A549 (cell line): ENCODE measurements around the gene TCF20. TPM values are rescaled to one million over a fixed set of nuclear protein-coding genes. Genes with fewer than 3 reads are reported as not detected.

Experiments used
- ATAC-seq, 2 experiments: fragments of 200-7000 bp in 1 of 2; fragments of >200 bp in 1 of 2; cut with Nextera tagmentation in 1 of 2; cut with Tn5 transposase in 1 of 2; 3 replicates each; pipeline versions ENCODE4 v1.8.0 to v1.9.1; 2018 to 2020; ENCODE audit warnings: mild to moderate bottlenecking in 1 of 2, moderate library complexity in 1 of 2
- CTCF ChIA-PET: fragments of 300-600 bp; sonication (Branson Sonifier 250); formaldehyde crosslinking; extraction: SDS; loops from one replicate; lab custom pipeline; 2021; ENCODE audit warnings: antibody characterized with exemption, inconsistent platforms; lab: Yijun Ruan, JAX
- POLR2A ChIA-PET: fragments of 350-600 bp; formaldehyde crosslinking; extraction: SDS; loops from one replicate; lab custom pipeline; 2021; ENCODE audit warnings: antibody characterized with exemption, inconsistent platforms; lab: Yijun Ruan, JAX
- DNase-seq, 2 experiments: peaks; one replicate each; pipeline versions ENCODE4 v3.0.0 to v3.0.0-alpha.2; 2011 to 2016; ENCODE audit warnings: low read depth in 1 of 2, low spot score in 1 of 2
- FAIRE-seq: peaks from 2 replicates; lab custom pipeline; 2011; peaks lifted over from hg19 to GRCh38; lab: Jason Lieb, UNC
- H3K27ac ChIP-seq, 2 experiments: fragments of >200 bp; sonication (Bioruptor Twin); formaldehyde crosslinking; 3 replicates each; pipeline ENCODE4 v1.5.1; 2016 to 2017
- H3K4me1 ChIP-seq: fragments of >200 bp; sonication (Bioruptor Twin); formaldehyde crosslinking; 3 replicates; pipeline ENCODE4 v1.6.1; 2016
- H3K4me2 ChIP-seq: fragments of >200 bp; sonication (Bioruptor Twin); formaldehyde crosslinking; 3 replicates; pipeline ENCODE4 v1.6.1; 2016
- H3K4me3 ChIP-seq: fragments of >200 bp; sonication (Bioruptor Twin); formaldehyde crosslinking; 3 replicates; pipeline ENCODE4 v1.5.1; 2016
- H3K9me3 ChIP-seq: fragments of >200 bp; sonication (Bioruptor Twin); formaldehyde crosslinking; 3 replicates; pipeline ENCODE4 v1.6.1; 2016
- BCL3 ChIP-seq: fragments of >200 bp; sonication (Bioruptor Twin); formaldehyde crosslinking; IDR thresholded peaks from 3 replicates; pipeline ENCODE4 v1.6.1; 2016
- CBX2 ChIP-seq: fragments of 200-600 bp; sonication (generic); IDR thresholded peaks from 2 replicates; pipeline ENCODE4 v1.6.1; 2016; ENCODE audit warnings: low read depth, mild to moderate bottlenecking, borderline replicate concordance
- EHMT2 ChIP-seq: fragments of 200-600 bp; sonication (generic); IDR thresholded peaks from 2 replicates; pipeline ENCODE4 v1.6.1; 2016; ENCODE audit warnings: antibody characterized with exemption, low read depth, mild to moderate bottlenecking, moderate library complexity
- EP300 ChIP-seq, 2 experiments: fragments of >200 bp; sonication (Bioruptor Twin); formaldehyde crosslinking; IDR thresholded peaks; 2 replicates in 1 of 2; 3 replicates in 1 of 2; pipeline ENCODE4 v1.6.1; 2016 to 2017
- FOSL2 ChIP-seq, 2 experiments: fragments of 450-650 bp in 1 of 2; fragments of >200 bp in 1 of 2; sonication (Bioruptor Twin) in 1 of 2; formaldehyde crosslinking; IDR thresholded peaks; 2 replicates each; pipeline versions ENCODE4 v1.5.0 to v1.6.1; 2016 to 2020; ENCODE audit warnings: mild to moderate bottlenecking in 1 of 2, moderate library complexity in 1 of 2
- HDAC2 ChIP-seq: fragments of 200-600 bp; sonication (generic); IDR thresholded peaks from 2 replicates; pipeline ENCODE4 v1.6.1; 2016
- HOXA7 ChIP-seq: fragments of 250-450 bp; sonication (Bioruptor Pico); IDR thresholded peaks from 2 replicates; pipeline ENCODE4 v1.5.0; 2020; ENCODE audit warnings: mild to moderate bottlenecking, moderate library complexity
- HOXB13 ChIP-seq: fragments of 250-450 bp; sonication (Bioruptor Pico); IDR thresholded peaks from 2 replicates; pipeline ENCODE4 v1.5.0; 2020; ENCODE audit warnings: low read depth, mild to moderate bottlenecking, moderate library complexity
- HOXB5 ChIP-seq: fragments of 250-450 bp; sonication (Bioruptor Pico); IDR thresholded peaks from 2 replicates; pipeline ENCODE4 v1.5.0; 2020; ENCODE audit warnings: mild to moderate bottlenecking, moderate library complexity
- JUN ChIP-seq, 2 experiments: fragments of >200 bp; sonication (Bioruptor Twin); formaldehyde crosslinking; IDR thresholded peaks; 2 replicates in 1 of 2; 3 replicates in 1 of 2; pipeline ENCODE4 v1.6.1; 2016 to 2017
- JUNB ChIP-seq: fragments of >200 bp; sonication (Bioruptor Twin); formaldehyde crosslinking; IDR thresholded peaks from 2 replicates; pipeline ENCODE4 v1.6.1; 2016
- KDM1A ChIP-seq: fragments of 200-600 bp; sonication (generic); IDR thresholded peaks from 2 replicates; pipeline ENCODE4 v1.6.1; 2016; ENCODE audit warnings: low read depth, mild to moderate bottlenecking
- KDM5A ChIP-seq: fragments of 200-600 bp; sonication (generic); IDR thresholded peaks from 2 replicates; pipeline ENCODE4 v1.6.1; 2016; ENCODE audit warnings: antibody characterized with exemption, mild to moderate bottlenecking
- MAZ ChIP-seq: fragments of 150-350 bp; IDR thresholded peaks from 2 replicates; pipeline ENCODE4 v1.6.1; 2014; ENCODE audit warnings: antibody characterized with exemption, low read depth, low read length, borderline replicate concordance
- NR3C1 ChIP-seq: fragments of >200 bp; sonication (Bioruptor Twin); formaldehyde crosslinking; IDR thresholded peaks from 3 replicates; pipeline ENCODE4 v1.6.1; 2017
- RCOR1 ChIP-seq: fragments of 150-350 bp; IDR thresholded peaks from 2 replicates; pipeline ENCODE4 v1.6.1; 2014; ENCODE audit warnings: antibody characterized with exemption, low read length, low read depth
- SREBF2 ChIP-seq: fragments of 450-650 bp; IDR thresholded peaks from 2 replicates; pipeline ENCODE4 v1.6.1; 2014; ENCODE audit warnings: mild to moderate bottlenecking, moderate library complexity
- ZFP36 ChIP-seq: fragments of 450-650 bp; IDR thresholded peaks from 2 replicates; pipeline ENCODE4 v1.6.1; 2014; ENCODE audit warnings: borderline replicate concordance; ENCODE audit not compliant: partially characterized antibody
- ZSCAN20 ChIP-seq: fragments of 250-450 bp; sonication (Bioruptor Pico); IDR thresholded peaks from 2 replicates; pipeline ENCODE4 v1.8.0; 2022; ENCODE audit warnings: mild to moderate bottlenecking, moderate library complexity
- WGBS: methylation state at CpG from one replicate; pipeline ENCODE4 v1.1.6; 2017; ENCODE audit errors: missing lambda C conversion rate; 5-methylcytosine and 5-hydroxymethylcytosine counted together
- polyA plus RNA-seq, 4 experiments: library from polyadenylated mRNA; depleted of rRNA in 3 of 4; stranded (reverse); fragments of >200 nt; fragmentation: RNase III in 1 of 4; extraction: RNeasy Plus Mini Kit Qiagen cat#74134 plus additional on column Dnase treatment in 1 of 4; gene quantifications; 2 replicates in 3 of 4; 3 replicates in 1 of 4; pipeline ENCODE4 v1.2.3, GENCODE V29; 2011 to 2017
- TF ChIP-seq, protein P1 (sequence below): fragments of 250-450 bp; sonication (Bioruptor Pico); IDR thresholded peaks from 2 replicates; pipeline ENCODE4 v1.5.0; 2021; ENCODE audit warnings: mild to moderate bottlenecking, moderate library complexity, borderline replicate concordance
- TF ChIP-seq, protein P2 (sequence below): fragments of 200-600 bp; sonication (generic); IDR thresholded peaks from 2 replicates; pipeline ENCODE4 v1.6.1; 2016; ENCODE audit warnings: antibody characterized with exemption, mild to moderate bottlenecking, moderate library complexity
- TF ChIP-seq, protein P3 (sequence below): fragments of >200 bp; sonication (Bioruptor Twin); formaldehyde crosslinking; IDR thresholded peaks from 2 replicates; pipeline ENCODE4 v1.6.1; 2016

The TCF20 gene
- polyA plus RNA-seq, 2 of the 4 experiments (the other 2 are of a cell fraction) = 11.9 to 16.5 TPM

GRCh38 chr22:42301077-42301741 is 30.8 kb upstream of the TCF20 start:
- ATAC-seq = no peak
- no peak for FAIRE-seq
- Histone ChIP-seq H3K27ac (no peak overlapping the region), H3K9me3 (no peaks in the 10 kb centered on the region), H3K4me3 (no peak overlapping the region), H3K4me2 (no peak overlapping the region)
- no peak for DNase-seq
- ChIA-PET POLR2A (no interaction called here), CTCF (no interaction called here)
- TF ChIP-seq RCOR1 = no peak
- no peak for TF ChIP-seq KDM1A
- no peak for TF ChIP-seq MAZ
- TF ChIP-seq, protein P1, sequence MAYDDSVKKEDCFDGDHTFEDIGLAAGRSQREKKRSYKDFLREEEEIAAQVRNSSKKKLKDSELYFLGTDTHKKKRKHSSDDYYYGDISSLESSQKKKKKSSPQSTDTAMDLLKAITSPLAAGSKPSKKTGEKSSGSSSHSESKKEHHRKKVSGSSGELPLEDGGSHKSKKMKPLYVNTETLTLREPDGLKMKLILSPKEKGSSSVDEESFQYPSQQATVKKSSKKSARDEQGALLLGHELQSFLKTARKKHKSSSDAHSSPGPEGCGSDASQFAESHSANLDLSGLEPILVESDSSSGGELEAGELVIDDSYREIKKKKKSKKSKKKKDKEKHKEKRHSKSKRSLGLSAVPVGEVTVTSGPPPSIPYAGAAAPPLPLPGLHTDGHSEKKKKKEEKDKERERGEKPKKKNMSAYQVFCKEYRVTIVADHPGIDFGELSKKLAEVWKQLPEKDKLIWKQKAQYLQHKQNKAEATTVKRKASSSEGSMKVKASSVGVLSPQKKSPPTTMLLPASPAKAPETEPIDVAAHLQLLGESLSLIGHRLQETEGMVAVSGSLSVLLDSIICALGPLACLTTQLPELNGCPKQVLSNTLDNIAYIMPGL = no peak
- TF ChIP-seq ZSCAN20 (CRISPR knock-in tag) = no peak
- no peak for TF ChIP-seq EHMT2
- TF ChIP-seq HOXA7 (CRISPR knock-in tag) = no peak
- no peak for TF ChIP-seq SREBF2
- no peak for TF ChIP-seq HOXB13 (CRISPR knock-in tag)
- TF ChIP-seq JUNB = no peak
- no peak for TF ChIP-seq ZFP36
- TF ChIP-seq, protein P2, sequence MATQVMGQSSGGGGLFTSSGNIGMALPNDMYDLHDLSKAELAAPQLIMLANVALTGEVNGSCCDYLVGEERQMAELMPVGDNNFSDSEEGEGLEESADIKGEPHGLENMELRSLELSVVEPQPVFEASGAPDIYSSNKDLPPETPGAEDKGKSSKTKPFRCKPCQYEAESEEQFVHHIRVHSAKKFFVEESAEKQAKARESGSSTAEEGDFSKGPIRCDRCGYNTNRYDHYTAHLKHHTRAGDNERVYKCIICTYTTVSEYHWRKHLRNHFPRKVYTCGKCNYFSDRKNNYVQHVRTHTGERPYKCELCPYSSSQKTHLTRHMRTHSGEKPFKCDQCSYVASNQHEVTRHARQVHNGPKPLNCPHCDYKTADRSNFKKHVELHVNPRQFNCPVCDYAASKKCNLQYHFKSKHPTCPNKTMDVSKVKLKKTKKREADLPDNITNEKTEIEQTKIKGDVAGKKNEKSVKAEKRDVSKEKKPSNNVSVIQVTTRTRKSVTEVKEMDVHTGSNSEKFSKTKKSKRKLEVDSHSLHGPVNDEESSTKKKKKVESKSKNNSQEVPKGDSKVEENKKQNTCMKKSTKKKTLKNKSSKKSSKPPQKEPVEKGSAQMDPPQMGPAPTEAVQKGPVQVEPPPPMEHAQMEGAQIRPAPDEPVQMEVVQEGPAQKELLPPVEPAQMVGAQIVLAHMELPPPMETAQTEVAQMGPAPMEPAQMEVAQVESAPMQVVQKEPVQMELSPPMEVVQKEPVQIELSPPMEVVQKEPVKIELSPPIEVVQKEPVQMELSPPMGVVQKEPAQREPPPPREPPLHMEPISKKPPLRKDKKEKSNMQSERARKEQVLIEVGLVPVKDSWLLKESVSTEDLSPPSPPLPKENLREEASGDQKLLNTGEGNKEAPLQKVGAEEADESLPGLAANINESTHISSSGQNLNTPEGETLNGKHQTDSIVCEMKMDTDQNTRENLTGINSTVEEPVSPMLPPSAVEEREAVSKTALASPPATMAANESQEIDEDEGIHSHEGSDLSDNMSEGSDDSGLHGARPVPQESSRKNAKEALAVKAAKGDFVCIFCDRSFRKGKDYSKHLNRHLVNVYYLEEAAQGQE = no peak
- no peak for TF ChIP-seq NR3C1
- no peak for TF ChIP-seq EP300 (IDR thresholded peaks at IDR 0.05)
- no peak for TF ChIP-seq BCL3
- no peak for TF ChIP-seq JUN (IDR thresholded peaks at IDR 0.05)
- TF ChIP-seq KDM5A = no peak
- TF ChIP-seq, all 56 proteins: peak for 0
- WGBS = 88% methylated on average over 11 of the region's 13 CpGs
- H3K4me1 ChIP-seq = peaks cover 5% of the 10 kb centered on the region; the same call in 1 of the 3 replicates

- H3K27ac ChIP-seq = no peak overlapping the region
- CTCF ChIA-PET = no interaction called here
- no peak overlapping the region for H3K4me3 ChIP-seq
- TF ChIP-seq MAZ = no peak
- TF ChIP-seq FOSL2 (IDR thresholded peaks at IDR 0.05) = no peak
- no peak for TF ChIP-seq FOSL2 (CRISPR knock-in tag; IDR thresholded peaks at IDR 0.05)
- no peak for TF ChIP-seq HDAC2
- TF ChIP-seq HOXB5 (CRISPR knock-in tag) = no peak
- no peak for TF ChIP-seq CBX2
- no peak for TF ChIP-seq KDM5A
- TF ChIP-seq, protein P3, sequence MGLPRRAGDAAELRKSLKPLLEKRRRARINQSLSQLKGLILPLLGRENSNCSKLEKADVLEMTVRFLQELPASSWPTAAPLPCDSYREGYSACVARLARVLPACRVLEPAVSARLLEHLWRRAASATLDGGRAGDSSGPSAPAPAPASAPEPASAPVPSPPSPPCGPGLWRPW = no peak
- ATAC-seq = peak; percentile 35 to 52; a peak in 3 of 6 replicates
- DNase-seq = no peak
- 66% methylated on average over 10 of the region's 10 CpGs for WGBS
- no peak overlapping the region for H3K4me2 ChIP-seq
- POLR2A ChIA-PET = no interaction called here
- peaks cover 5% of the 10 kb centered on the region; the same call in 1 of the 3 replicates for H3K4me1 ChIP-seq
- H3K9me3 ChIP-seq = no peaks in the 10 kb centered on the region
- no peak for FAIRE-seq
Measured at GRCh38 chr22:42300259-42301076, 30.0 kb upstream of the TCF20 start.
